GM19023 (cell line): ENCODE data around the gene CYP2S1.
"Not testable (repeated sequence)": the region's sequence is repeated elsewhere in the genome, so short reads cannot be mapped to it uniquely, and the experiment has no call there.

Experiments used
- ATAC-seq: cut with Tn5 transposase; IDR thresholded peaks from one replicate; pipeline ENCODE4 v1.9.1; 2021; ENCODE audit warnings: mild to moderate bottlenecking, moderate library complexity; ENCODE audit not compliant: unreplicated experiment

CYP2S1 gene

GRCh38 chr19:41225238-41226052 lies 32.4 kb downstream of the CYP2S1 start:
- ATAC-seq = no peak

GRCh38 chr19:41226053-41226873 lies 33.2 kb downstream of the CYP2S1 start:
- no peak for ATAC-seq

DNA sequence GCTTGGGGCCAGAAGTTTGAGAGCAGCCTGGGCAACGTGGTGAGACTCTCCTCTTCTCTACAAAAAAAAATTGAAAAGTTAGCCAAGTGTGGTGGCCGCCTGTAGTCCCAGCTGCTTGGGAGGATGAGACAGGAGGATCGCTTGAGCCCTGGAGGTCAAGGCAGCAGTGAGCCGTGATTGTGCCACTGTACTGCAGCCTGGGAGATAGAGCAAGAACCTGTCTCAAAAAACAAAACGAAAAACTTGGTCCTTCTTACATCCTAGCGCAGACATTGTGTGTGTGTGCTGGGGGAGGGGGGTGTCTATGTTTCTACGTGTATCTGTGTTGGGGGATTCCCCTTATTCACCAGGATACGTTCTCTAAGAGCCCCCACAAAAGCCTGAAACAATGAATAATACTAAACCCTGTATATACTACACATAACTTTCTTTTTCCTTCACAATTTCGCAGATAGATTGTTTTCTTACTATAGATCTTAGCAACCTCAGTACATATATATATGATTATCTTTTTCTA lies 33.9 kb downstream of the CYP2S1 start:
- no peak for ATAC-seq

DNA sequence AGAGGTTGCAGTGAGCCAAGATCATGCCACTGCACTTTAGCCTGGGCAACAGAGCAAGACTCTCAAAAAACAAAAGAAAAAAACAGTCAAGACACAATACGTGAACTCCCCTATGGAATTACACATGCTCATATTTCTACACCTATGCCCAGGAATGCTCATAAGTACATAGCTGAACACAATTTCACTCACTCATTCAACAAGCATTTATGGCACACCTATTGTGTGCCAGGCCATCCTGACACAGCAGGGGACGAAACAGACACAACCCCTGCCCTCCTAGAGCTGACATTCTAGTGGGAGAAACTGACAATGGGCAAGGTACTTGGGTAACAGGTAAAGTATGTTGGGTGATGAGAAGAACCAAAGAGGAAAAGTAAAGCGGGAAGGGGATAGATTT lies 35.5 kb downstream of the CYP2S1 start:
- ATAC-seq = no peak

DNA sequence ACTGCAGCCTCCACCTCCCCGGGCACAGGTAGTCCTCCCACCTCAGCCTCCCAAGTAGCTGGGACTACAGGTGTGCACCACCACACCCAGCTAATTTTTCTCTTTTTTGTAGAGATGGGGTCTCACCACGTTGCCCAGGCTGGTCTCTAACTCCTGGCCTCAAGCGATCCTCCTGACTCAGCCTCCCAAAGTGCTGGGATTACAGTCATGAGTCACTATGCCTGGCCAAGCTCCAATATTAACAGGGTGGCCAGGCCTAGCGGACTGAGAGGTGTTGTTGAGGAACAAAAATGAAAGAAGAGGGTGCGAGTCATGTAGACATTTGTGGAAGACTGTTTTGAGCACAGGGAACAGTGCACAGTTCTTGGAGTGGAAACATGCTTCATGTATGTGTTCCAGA lies 36.3 kb downstream of the CYP2S1 start:
- not testable (repeated sequence) for ATAC-seq

DNA sequence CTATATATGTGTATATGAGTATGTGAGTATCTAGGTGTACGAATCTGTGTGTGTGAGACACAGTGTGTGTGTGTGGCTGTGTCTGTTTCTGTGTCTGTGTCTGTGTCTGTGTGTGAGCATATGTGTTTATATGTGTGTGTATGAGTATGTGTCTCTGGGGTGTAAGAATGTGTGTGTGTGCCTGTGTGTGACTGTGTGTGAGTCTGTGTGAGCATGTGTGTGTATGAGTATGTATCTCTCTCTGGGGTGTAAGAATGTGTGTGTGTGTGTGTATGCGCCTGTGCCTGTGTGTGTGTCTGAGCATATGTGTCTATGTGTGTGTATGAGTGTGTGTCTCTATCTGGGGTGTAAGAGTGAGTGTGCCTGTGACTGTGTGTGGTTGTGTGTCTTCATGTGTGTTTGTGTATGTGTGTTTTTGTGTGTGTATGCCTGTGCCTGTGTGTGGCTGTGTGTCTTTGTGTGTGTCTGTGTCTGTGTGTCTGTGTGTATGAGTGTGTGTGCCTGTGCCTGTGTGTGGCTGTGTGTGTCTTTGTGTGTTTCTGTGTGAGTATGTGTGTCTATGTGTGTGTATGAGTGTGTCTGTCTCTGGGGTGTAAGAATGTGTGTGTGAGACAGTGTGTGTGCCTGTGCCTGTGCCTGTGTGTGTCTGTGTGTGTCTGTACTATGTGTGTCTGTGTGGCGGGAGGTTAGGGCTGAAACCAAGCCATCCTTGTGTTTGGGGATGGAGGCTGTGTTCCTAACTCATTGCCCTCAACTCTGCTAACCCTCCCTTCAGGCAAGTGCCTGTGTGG lies 37.2 kb downstream of the CYP2S1 start:
- ATAC-seq = no peak

DNA sequence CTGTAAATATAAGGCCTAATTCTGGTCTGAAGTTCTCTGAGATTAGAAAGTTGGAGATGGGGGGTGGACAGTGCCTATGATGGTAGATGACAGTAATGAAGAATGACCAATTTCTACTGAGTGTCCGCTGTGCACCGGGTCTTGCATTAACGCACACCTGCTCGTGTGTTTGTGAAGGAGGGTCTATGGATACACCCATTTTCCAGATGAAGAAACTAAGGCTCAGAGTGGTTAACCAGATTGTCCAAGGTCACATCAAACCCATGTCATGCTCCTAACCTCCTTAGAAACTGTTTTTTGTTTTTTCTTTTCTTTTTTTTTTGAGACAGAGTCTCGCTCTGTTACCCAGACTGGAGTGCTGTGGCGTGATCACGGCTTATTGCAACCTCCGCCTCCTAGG lies 39.7 kb downstream of the CYP2S1 start:
- ATAC-seq = no peak

DNA sequence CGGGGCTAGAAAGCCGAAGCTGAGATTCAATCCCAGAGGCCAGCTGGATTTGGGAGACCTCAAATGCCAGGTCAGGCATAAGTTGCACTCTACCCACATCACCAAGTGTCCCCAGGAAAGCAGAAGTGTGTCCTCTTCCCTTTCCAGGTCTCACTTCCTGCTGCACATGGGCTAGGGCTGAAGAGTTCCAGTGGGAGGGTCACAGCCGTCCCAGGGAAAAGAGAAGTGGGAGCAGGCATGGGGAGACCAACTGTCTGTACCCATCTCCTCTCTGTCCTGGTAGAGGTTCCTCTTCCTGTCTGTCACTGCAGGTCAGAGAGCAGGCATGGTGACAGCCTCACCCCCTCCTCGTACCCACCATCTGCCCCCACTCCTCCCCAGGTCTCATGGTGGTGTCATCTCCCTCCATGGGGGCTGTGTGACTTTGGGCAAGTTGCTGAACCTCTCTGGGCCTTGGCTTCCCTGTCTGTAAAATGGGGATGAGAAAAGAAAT lies 40.8 kb downstream of the CYP2S1 start:
- ATAC-seq = no peak

GRCh38 chr19:41234512-41235168 lies 41.6 kb downstream of the CYP2S1 start:
- ATAC-seq = no peak

- no peak for ATAC-seq
These were observed 42.5 kb downstream of the CYP2S1 start for GRCh38 chr19:41235480-41235879.

- no peak for ATAC-seq
These were observed 45.2 kb downstream of the CYP2S1 start for GRCh38 chr19:41238244-41238643.

DNA sequence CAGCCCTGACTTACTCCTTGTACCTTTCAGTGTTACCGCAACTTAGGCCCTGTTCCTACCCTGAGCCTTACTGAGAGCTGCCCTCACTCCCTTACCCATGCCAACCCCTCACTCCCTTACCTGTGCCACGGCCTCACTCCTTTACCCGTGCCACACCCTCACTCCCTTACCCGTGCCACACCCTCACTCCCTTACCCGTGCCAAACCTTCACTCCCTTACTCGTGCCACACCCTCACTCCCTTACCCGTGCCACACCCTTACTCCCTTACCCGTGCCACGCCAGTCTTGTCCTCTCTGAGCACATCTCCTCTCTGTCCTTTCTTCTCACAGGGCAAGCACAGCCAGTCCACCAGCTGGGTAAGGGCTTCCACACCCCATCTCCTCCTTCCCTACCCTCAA lies 46.3 kb downstream of the CYP2S1 start:
- no peak for ATAC-seq

DNA sequence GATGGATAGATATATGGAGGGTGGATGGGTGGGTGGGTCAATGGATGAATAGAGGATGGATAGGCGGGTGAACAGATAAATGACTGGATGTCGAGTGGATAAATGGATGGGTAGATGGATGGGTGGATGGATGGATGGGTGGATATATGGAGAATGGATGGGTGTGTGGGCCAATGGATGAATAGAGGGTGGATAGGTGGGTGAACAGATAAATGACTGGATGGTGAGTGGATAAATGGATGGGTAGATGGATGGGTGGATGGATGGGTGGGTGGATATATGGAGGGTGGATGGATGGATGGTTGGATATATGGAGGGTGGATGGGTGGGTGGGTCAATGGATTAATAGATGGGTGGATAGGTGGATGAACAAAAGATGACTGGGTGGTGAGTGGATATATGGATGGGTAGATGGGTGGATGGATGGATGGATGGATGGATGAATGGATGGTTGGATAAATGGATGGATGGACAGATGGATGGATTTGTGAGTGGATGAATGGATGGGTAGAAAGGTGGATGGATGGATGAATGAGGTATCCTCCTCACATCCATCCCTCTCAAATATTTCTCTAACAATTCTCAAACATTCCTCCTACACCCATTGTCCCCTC lies 47.0 kb downstream of the CYP2S1 start:
- no peak for ATAC-seq

- no peak for ATAC-seq
These were observed 48.8 kb downstream of the CYP2S1 start for GRCh38 chr19:41241859-41242258.

GRCh38 chr19:41244117-41244516 lies 51.1 kb downstream of the CYP2S1 start:
- ATAC-seq = no peak

DNA sequence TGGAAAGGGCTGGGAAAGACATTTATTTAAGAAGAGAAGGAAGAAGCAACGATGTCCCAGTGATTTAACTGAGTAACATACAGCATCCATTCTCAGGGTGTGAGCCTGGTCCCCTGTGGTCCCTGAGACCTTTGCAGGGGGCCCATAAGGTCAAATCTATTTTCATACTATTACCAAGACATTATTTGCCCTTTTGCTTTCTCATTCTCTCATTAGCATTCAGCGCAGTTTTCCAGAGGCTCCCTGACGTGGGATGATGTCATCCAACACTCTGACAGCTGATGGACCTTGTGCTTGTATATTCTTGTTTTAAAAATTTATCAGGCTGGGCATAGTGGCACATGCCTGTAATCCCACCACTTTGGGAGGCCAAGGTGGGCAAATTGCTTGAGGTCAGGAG lies 52.8 kb downstream of the CYP2S1 start:
- ATAC-seq = no peak

DNA sequence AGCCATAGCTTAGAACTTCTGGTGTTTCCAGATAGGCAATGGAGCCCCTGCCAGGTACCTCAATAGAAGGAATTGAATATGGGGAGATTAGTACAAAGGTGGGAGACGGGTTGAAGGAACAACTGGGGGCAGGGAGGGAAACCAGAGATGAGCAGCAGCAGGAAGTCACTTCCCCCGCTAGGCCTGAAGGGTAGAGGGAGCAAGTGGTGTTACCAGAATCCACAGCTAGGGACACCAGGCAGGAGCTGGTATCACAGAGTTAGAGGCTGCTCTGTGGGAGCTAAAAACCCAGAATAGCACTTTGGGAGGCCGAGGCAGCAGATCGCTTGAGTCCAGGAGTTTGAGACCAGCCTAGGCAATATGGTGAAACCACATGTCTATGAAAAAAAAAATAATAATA lies 55.9 kb downstream of the CYP2S1 start:
- ATAC-seq = no peak

DNA sequence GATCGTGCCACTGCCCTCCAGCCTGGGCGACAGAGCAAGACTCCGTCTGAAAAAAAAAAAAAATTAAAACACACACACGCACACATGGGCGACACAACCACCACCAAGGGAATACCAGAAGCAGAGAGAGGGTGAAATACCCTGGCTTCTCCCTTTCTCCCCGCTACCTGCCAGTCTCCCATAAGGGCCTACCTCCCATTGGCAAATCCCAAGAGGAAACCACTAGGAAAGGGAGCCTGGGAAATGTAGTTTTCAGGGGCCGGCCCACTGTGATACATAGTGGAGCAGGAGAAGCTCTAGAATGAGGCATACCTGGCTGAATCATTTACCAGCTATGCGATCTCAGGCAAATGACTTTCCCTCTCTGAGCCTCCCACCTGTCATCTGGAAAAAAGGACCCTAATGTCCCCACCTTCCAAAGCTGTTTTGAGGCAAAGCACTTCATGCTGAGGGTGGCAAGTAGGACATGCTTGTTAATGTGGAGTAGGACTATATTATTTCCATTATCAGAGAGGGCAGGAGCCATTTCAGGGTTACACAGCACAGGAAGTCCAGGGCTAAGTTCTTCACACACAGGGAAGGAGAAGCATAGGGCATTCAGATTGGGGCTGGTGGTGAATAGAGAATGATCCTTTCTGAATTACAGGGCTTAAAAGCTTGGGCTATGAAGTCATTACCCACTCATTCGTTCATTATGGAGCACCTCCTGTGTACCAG lies 56.8 kb downstream of the CYP2S1 start:
- ATAC-seq = no peak

DNA sequence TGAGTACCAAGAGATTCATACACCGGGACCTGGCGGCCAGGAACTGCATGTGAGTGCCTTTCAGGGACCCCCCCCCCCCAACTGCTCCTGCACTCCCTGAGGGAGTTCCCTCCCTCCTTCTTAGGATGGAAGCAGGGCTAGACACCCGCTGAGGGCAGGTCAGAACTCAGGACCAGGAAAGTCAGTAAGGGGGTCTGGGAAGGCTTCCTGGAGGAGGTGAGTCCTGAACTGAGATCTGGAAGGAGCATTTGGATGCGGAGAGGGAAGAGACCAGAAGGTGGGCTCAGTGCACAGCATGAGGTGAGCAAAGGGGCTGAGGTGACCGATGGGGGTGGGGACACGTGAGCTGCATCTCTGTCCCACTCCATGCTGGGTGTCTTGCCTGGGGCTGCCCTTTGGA lies 60.6 kb downstream of the CYP2S1 start:
- ATAC-seq = no peak
